GM23338 (cell line): ENCODE results near the gene TNKS2. TPM values are rescaled to one million over a fixed set of nuclear protein-coding genes. Genes with fewer than 3 reads are reported as not detected.

Source experiments
- CTCF ChIP-seq, 2 experiments: fragments of 200-600 bp in 1 of 2; sonication (generic) in 1 of 2; conservative IDR thresholded peaks; 2 replicates each; pipeline versions ENCODE4 v1.5.1 to v1.6.1; 2016 to 2017; ENCODE audit warnings: antibody characterized with exemption in 2 of 2, low read depth in 2 of 2, mild to moderate bottlenecking in 2 of 2, moderate library complexity in 1 of 2
- JUNB ChIP-seq: IDR thresholded peaks from one replicate; pipeline ENCODE4 v1.6.1; 2016; ENCODE audit warnings: antibody characterized with exemption; ENCODE audit not compliant: unreplicated experiment
- NANOG ChIP-seq: IDR thresholded peaks from 2 replicates; pipeline ENCODE4 v1.6.1; 2016; ENCODE audit warnings: antibody characterized with exemption, borderline replicate concordance
- ZNF114 ChIP-seq: fragments of 250-450 bp; sonication (Bioruptor Pico); IDR thresholded peaks from 2 replicates; pipeline ENCODE4 v1.5.0; 2020; ENCODE audit warnings: mild to moderate bottlenecking, moderate library complexity
- ZNF331 ChIP-seq: fragments of 250-450 bp; sonication (Bioruptor Pico); IDR thresholded peaks from 2 replicates; pipeline ENCODE4 v1.5.0; 2020; ENCODE audit warnings: low read depth, mild to moderate bottlenecking, moderate library complexity
- ZNF462 ChIP-seq: fragments of 250-450 bp; sonication (Bioruptor Pico); IDR thresholded peaks from 2 replicates; pipeline ENCODE4 v1.5.0; 2020; ENCODE audit warnings: mild to moderate bottlenecking, moderate library complexity
- polyA plus RNA-seq: library from polyadenylated mRNA; unstranded; fragments of >200 nt; fragmentation: Nextera tagmentation; extraction: Ambion mirVana; gene quantifications from 2 replicates; pipeline ENCODE4 v1.2.1, GENCODE V29; 2016
- total RNA-seq: library from RNA; depleted of rRNA; stranded (reverse); fragments of >200 nt; shearing (Covaris generic); gene quantifications from 2 replicates; pipeline ENCODE4 v1.2.3, GENCODE V29; 2014
- TF ChIP-seq, protein P1 (sequence below): IDR thresholded peaks from one replicate; pipeline ENCODE4 v1.6.1; 2018; ENCODE audit warnings: antibody characterized with exemption; ENCODE audit not compliant: unreplicated experiment

The TNKS2 gene
- total and polyA plus RNA-seq, 2 experiments from 2014 or later, result 23.5 to 85.5 TPM

- TF ChIP-seq ZNF462 (CRISPR knock-in tag) (no peak), NANOG (no peak), CTCF (conservative IDR thresholded peaks at IDR 0.05; ENCODE audit: low read depth in 2 of 2) (no peak), ZNF114 (no peak), JUNB (no peak), ZNF331 (no peak)
- TF ChIP-seq, protein P1, sequence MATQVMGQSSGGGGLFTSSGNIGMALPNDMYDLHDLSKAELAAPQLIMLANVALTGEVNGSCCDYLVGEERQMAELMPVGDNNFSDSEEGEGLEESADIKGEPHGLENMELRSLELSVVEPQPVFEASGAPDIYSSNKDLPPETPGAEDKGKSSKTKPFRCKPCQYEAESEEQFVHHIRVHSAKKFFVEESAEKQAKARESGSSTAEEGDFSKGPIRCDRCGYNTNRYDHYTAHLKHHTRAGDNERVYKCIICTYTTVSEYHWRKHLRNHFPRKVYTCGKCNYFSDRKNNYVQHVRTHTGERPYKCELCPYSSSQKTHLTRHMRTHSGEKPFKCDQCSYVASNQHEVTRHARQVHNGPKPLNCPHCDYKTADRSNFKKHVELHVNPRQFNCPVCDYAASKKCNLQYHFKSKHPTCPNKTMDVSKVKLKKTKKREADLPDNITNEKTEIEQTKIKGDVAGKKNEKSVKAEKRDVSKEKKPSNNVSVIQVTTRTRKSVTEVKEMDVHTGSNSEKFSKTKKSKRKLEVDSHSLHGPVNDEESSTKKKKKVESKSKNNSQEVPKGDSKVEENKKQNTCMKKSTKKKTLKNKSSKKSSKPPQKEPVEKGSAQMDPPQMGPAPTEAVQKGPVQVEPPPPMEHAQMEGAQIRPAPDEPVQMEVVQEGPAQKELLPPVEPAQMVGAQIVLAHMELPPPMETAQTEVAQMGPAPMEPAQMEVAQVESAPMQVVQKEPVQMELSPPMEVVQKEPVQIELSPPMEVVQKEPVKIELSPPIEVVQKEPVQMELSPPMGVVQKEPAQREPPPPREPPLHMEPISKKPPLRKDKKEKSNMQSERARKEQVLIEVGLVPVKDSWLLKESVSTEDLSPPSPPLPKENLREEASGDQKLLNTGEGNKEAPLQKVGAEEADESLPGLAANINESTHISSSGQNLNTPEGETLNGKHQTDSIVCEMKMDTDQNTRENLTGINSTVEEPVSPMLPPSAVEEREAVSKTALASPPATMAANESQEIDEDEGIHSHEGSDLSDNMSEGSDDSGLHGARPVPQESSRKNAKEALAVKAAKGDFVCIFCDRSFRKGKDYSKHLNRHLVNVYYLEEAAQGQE, result no peak
Measured at GRCh38 chr10:91800182-91800581, 2.0 kb downstream of the TNKS2 start (continued).
